Pons (tissue), 1 donor: Measurements from ENCODE around the gene PDE11A.
"Not testable (repeated sequence)": the region's sequence is repeated elsewhere in the genome, so short reads cannot be mapped to it uniquely, and the experiment has no call there.

Source experiments
- DNase-seq: peaks from one replicate; pipeline ENCODE4 v3.0.0-alpha.2; 2016; ENCODE audit warnings: low spot score

The PDE11A gene

GRCh38 chr2:177882501-177882900 lies 190.1 kb downstream of the PDE11A start:
- peak; percentile 6 for DNase-seq

GRCh38 chr2:177881921-177882320 lies 190.7 kb downstream of the PDE11A start:
- DNase-seq: no peak

GRCh38 chr2:177881008-177881747 lies 191.4 kb downstream of the PDE11A start:
- no peak for DNase-seq

- DNase-seq: no peak
Measured at GRCh38 chr2:177880285-177880684, 192.3 kb downstream of the PDE11A start.

- no peak for DNase-seq
Measured at GRCh38 chr2:177876950-177877349, 195.6 kb downstream of the PDE11A start.

- DNase-seq: no peak
Measured at GRCh38 chr2:177874686-177875085, 197.9 kb downstream of the PDE11A start.

- no peak for DNase-seq
Measured at GRCh38 chr2:177873915-177874314, 198.7 kb downstream of the PDE11A start.

- DNase-seq: no peak
Measured at GRCh38 chr2:177872286-177872685, 200.3 kb downstream of the PDE11A start.

GRCh38 chr2:177869912-177870311 lies 202.7 kb downstream of the PDE11A start:
- DNase-seq: no peak

GRCh38 chr2:177869209-177869608 lies 203.4 kb downstream of the PDE11A start:
- DNase-seq: no peak

- DNase-seq: no peak
Measured at GRCh38 chr2:177868806-177869205, 203.8 kb downstream of the PDE11A start.

- no peak for DNase-seq
Measured at GRCh38 chr2:177857538-177857937, 215.0 kb downstream of the PDE11A start.

GRCh38 chr2:177852389-177852788 lies 220.2 kb downstream of the PDE11A start:
- no peak for DNase-seq

- no peak for DNase-seq
Measured at GRCh38 chr2:177843188-177843587, 229.4 kb downstream of the PDE11A start.

- no peak for DNase-seq
Measured at GRCh38 chr2:177842243-177842642, 230.3 kb downstream of the PDE11A start.

- DNase-seq: not testable (repeated sequence)
Measured at GRCh38 chr2:177835418-177836204, 237.0 kb downstream of the PDE11A start.

GRCh38 chr2:177832611-177833433 lies 239.8 kb downstream of the PDE11A start:
- DNase-seq: no peak

GRCh38 chr2:177830881-177831386 lies 241.6 kb downstream of the PDE11A start:
- DNase-seq: no peak

GRCh38 chr2:177828557-177828956 lies 244.0 kb downstream of the PDE11A start:
- DNase-seq: no peak

GRCh38 chr2:177826897-177827296 lies 245.7 kb downstream of the PDE11A start:
- DNase-seq: no peak

- DNase-seq: no peak
Measured at GRCh38 chr2:177822941-177823340, 249.6 kb downstream of the PDE11A start.

GRCh38 chr2:177818412-177818811 lies 254.2 kb downstream of the PDE11A start:
- no peak for DNase-seq
